ENCODE results near the gene FOXK1.
"Not testable (repeated sequence)": the region's sequence is repeated elsewhere in the genome, so short reads cannot be mapped to it uniquely, and the experiment has no call there.

The FOXK1 gene

DNA sequence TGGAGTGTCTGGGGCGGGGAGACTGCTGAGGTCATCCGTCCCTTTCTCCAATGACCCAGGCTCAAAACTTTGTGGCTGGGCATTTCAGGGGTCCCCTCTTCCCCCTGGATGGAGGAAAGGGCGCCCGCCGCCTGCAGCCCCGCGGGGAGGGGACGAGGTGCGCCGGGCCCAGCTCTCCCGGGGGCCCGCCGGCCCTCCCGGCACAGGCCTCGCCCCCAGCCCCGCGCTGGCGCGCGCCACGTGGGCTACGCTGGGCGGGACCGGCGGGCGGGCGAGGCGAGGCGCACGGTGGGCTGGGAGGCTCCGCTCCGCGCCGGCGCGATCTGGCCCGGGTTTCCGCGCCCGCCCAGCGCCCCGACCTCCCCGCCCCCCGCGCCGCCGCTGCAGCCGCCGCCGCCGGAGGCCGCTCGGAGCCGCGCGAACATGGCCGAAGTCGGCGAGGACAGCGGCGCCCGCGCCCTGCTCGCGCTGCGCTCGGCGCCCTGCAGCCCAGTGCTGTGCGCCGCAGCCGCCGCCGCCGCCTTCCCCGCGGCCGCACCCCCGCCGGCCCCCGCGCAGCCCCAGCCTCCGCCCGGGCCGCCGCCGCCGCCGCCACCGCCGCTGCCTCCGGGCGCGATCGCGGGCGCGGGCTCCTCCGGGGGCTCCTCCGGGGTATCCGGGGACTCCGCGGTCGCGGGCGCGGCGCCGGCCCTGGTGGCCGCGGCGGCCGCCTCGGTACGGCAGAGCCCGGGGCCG is at the start of gene FOXK1:
FOXK1 (plus strand) TSS at position 410 of the 735 bp plus-strand sequence; CDS start at position 424, 14 bp downstream.
- DNase-seq (ENCODE audit: low read depth), result no peak

DNA sequence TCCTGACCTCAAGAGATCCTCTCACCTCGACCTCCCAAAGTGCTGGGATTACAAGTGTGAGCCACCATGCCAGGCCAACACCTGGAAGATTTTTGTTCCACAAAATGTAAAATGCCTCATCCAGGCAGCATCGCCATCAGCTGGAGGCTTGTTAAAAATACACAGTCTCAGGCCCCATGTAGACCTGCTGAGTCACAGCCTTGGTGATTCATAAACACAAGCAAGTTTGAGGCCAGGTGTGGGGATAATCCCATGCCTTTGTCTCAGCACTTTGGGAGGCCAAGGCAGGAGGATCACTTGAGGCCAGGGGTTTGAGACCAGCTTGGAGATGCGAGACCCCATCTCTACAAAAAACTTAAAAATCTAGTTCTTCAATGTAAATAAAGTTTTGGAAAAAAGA is 49.1 kb upstream of the FOXK1 start:
- DNase-seq (ENCODE audit: low read depth), result no peak

DNA sequence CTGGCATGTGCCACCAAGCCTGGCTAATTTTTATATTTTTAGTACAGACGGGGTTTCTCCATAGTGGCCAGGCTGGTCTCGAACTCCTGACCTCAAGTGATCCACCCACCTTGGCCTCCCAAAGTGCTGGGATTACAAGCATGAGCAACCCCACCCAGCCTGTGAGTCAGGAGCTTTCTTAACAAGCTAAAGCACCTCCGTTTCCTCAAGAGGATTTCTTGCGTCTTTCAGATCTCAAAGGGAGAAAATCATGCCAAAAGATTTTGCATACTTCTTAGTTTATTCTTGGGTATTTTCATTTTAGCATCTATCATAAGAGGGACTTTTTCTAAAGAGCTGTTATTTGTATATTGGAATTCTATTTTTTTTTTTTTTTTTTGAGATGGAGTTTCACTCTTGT is 47.9 kb upstream of the FOXK1 start:
- DNase-seq (ENCODE audit: low read depth), result no peak

DNA sequence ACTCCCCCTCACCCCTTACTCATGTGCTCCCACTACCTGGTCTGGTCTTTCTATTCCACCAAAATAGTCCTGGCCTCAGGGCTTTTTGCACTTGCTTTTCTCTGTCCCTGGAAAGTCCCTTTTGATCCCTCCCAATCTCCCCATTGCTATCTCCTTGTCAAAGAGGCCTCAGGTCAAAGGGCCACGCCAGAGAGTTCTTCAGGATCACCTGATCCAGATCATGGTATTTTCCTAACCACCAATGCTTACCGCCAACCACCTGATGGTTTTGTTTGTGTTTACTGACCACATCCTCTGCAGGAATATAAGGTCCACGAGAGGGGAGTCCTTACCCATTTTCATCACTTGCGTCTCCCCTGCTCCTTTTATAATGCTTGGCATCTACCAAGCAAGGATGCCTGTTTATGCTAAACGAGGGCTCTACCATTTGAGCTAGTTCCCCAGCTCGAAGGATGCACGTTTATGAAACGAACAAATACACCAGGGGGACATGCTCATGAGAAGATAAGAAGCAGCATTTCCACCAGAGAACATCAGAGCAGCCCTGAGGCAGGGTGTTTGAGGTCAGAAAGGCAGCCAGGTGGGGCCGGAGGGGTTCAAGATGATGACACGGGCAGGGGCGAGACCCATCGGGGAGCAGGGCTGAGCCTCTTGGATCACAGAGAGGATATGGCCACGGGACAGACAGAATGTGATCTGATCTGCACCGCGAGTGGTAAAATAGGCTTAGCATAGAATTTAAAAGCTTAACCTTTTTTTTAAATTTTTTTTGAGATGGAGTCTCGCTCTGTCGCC is 43.1 kb upstream of the FOXK1 start:
- no peak for DNase-seq (ENCODE audit: low read depth)

DNA sequence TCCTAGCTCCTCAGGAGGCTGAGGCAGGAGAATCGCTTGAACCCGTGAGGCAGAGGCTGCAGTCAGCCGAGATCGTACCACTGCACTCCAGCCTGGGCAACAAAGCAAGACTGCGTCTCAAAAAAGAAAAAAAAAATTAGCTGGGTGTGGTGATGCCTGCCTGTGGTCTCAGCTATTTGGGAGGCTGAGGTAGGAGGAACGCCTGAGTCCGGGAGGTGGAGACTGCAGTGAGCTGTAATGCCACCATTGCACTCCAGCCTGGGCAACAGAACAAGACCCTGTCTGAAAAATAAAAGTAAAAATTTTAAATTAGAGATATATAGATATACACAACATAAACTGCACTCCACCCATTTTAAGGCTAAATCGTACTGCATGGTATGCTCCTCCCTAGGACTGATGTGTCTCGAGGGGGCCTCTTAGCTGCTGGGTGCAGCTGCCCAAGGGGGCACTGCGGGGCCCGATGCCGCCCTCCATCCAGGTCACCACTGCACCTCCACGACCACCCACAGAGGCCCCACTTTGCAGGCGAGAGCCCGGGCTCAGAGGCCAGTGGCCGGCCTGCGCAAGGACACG is 40.9 kb upstream of the FOXK1 start:
- DNase-seq (ENCODE audit: low read depth), result no peak

DNA sequence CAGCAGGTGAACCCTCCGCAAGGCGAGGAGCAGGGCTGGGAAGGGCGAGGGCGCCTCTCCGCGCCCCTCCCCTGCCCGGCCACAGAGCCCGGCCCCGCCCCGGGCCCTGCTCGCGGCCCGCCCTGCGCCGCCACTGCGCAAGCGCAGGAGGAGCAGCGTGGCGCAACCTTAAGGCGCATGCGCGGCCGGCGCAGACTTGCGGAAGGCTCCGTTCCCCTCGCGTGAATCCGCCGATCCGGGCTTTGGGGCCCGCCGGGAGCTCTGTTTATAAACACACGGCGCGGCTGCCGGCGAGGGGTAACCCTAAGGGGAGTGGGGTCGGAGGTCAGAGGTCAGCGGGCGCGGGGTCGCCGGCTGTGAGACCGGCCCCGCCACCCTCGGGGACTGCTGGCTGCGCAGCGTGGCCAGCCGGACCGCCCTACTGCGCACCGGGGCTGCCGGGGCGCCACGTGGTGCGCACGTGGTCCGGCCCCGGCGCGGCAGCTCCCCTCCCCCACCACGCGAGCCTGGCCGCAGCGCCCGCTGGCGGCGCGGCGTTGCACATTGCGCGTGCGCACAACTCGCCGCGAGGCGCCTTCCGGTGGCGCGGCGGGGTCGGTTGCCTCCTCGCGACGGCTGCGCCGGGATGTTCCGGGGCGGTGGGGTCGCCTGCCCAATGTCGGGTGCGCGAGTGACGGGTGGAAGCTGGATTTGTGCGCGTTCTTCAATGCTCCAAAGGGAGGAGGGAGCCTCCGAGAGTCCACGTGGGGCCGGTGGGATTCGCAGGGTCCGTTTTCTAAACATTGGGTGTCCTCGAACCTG is 40.2 kb upstream of the FOXK1 start:
- peak; percentile 84 for DNase-seq (ENCODE audit: low read depth)

DNA sequence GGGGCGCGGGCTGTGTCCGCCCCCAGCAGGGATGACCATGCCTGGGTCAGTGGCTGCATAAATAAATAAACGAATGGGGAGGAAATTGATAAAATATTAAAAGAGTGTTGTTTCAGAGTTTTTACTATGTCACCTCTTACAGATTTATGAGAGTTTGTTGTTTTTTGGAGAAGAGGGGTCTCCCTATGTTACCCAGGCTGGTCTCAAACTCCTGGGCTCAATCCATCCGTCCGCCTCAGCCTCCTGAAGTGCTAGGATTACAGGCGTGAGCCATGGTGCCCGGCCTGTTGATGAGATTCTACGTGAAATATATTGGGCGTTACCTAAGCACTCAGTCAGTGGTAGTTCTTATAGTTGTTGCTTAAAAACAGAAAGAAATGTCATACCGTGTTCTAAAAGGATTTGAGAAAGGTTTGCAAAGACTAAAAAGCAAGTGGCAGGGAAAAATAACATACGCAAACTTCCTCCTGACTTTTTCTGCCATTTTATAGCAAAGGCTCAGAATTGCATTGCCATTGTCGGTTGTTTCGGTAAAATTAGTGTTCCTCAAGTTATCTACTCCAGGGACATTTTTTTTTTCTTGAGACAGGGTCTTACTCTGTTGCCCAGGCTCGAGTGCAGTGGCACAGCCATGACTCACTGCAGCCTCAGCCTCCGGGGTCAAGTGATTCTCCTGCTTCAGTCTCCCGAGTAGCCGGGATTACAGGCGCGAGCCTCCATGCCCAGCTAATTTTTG is 39.5 kb upstream of the FOXK1 start:
- DNase-seq (ENCODE audit: low read depth), result no peak

DNA sequence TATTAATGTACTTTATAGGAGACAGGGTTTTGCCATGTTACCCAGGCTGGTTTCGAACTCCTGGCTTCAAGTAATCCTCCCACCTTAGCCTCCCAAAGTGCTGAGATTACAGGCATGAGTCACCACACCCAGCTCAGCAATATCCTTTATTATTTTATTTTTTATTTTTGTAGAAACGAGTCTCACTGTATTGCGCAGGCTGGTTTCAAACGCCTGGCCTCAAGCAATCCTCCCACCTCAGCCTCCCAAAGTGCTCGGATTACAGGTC is 39.0 kb upstream of the FOXK1 start:
- not testable (repeated sequence) for DNase-seq (ENCODE audit: low read depth)

DNA sequence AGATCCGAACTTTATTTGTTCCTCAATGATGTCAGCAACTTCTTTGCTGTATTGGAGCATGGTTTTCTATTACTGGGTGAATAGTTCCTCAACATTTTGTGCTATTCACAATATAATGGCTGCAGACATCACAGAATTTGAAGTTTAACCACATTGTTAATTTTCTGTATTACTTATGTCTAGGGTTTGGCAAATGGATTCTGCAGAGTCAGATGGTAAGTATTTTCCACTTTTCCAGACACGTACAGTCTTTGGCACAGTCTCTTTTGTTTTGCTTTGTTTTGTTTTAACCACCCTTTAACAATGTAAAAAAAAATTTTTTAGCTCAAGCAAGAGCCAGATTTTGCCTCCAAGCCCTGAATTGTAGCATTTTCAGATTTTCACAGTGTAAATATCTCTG is 36.8 kb upstream of the FOXK1 start:
- DNase-seq (ENCODE audit: low read depth), result no peak

DNA sequence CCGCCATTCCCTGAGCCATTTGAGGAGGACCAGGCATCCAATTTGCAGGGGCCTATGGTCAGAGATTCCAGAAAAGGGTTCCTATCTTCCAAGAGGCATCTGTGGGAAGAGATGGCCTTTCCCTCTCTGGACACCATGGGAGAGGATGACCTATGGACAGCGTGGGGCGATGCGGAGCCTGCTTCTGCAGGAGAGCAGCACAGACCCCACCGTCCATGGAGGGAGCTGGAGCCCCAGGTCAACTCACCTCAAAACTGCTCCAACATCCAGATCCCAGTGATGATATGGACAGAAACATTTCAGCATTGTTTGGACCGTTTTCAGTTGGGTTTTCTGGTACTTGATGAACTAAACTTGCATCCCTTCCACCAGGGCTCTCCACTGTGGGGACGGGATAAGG is 34.0 kb upstream of the FOXK1 start:
- DNase-seq (ENCODE audit: low read depth), result no peak

DNA sequence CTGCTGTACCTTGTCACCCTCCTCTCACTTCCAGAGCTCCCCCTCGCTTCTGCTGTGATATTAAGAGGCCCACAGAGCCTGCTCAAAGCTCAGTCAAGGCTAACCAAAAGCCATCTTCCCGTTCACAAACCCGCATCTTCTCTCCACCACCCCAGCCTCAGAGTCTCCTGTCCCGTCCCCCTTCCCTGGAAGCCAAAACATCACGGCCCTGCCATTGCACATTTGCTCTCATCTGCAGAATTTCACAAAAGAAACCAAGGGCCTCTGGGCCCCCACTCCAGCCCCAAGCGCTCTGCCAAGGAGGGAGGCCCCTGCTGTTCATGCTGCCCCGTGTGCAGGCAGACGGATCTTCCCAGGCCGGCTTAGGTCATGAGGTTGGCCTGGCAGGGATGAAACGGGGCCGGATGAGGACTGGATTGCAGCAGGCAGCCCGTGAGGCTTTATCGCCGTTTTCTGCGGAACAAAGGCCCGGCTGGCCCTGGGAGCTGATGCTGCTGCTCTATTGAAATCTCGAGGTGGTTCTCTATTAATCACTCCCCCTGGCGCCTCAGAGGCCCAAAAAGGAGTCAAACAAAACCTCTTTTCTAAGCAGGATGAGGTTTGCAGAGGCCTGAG is 31.6 kb upstream of the FOXK1 start:
- DNase-seq (ENCODE audit: low read depth), result no peak

DNA sequence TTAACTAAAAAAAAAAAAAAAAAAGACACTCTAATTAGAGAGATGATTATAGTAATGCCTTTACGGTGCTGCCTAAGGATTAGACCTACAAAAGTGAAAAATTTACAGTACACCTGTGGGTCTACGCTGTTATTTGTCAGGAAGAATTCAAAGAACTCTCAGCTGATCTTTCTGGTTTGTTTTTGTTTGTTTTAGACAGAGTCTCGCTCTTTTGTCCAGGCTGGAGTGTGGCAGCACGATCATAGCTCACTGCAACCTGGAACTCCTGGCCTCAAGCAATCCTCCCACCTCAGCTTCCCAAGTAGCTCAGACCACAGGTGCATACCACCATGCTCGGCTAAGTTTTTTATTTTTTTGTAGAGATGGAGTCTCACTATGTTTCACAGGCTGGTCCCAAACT is 28.3 kb upstream of the FOXK1 start:
- DNase-seq (ENCODE audit: low read depth), result no peak

DNA sequence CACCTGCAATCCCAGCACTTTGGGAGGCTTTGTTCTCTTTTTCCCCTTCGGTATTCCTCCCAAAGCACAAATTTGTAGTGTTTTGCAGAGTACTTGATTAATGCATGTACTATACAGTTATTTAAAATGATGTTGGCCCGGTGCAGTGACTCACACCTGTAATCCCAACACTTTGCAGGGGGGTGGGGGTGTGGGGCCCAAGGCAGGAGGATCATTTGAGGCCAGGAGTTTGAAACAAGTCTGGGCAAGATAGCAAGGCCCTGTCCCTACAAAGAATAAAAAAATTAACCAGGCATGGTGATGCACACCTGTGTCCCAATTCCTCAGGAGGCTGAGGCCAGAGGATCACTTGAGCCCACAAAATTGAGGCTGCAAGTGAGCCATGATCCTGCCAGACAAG is 26.8 kb upstream of the FOXK1 start:
- no peak for DNase-seq (ENCODE audit: low read depth)

DNA sequence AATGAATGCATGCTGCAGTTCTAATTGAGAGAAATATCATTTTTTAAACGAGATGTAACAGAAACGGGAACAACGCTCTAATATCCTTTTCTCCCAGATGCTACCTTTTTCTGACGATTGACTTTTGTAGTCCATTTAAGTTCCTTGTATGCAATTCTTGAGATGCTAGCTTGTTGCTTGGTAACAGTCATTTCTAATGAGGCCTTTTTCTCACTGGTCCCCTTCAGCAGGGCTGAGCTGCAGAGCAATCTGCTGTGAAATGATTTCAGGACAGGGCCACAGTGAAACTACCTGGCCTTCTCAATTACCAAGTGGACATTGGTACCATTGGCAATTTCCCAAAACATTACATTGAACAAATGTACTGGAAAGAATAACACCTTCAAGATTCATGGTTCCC is 26.2 kb upstream of the FOXK1 start:
- DNase-seq (ENCODE audit: low read depth), result no peak

DNA sequence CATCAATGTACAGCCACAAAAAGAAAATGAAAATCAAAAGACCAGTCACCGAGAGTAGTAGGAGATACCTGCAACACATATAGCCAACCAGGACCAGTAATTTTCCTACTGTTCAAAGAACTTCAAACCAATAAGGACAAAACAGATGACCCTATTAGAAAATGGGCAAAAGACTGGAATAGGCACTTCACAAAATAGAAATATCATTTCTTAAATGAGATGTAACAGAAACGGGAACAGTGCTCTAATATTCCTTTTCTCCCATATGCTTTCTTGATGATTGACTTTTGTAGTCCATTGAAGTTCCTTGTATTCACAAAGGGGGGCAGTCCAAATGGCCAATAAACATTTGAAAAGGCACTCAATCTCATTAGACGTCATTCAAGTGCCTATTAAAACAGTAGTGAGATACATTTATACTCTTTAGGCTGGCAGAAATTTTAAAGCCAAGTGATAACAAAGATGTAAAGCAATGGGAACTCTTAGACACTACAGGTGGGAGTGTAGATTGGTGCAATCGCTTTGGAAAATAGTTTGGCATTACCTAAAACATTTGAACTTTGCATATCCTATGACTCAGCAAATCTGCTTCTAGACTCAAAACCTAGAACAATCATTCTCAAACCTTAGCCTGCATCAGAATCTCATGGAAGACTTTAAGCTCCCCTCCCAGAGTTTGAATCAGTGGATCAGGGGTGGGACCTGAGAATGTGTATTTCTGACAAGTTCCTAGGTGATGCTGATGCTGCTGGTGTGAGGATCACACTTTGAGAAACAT is 24.3 kb upstream of the FOXK1 start:
- no peak for DNase-seq (ENCODE audit: low read depth)

DNA sequence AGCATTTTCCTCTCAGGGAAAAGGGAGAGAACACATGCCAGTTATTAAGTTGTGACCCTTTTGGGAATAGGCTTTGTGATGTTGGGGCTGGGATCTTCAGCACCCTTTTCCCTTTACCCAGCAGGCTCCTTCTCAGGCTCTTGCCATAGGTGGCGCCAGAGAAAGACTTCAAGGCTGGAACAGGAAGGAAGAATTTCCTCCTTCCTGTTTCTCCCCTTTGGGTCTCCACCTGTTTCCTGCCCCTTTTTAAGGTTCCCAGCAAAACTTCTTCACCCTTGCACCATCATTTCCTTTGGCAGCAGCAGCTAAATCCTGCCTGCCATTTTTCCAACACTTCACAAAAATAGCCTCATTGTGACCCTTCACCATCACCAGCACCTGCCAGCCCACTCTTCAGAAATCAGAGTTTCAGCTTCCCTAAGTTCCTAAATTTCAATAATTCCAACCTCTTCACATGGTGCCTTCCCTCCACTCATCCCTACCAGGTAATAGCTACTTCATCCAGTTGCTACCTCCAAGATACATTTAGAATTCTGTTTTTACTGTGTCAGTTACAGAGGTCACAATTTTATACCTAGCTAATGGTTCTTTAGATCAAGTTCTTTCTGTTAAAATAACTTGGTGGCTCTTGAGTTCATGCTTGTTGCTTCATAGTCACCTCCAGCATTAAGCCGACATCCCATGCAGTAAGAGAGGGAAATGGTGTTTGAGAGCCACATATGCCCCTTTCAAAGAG is 22.4 kb upstream of the FOXK1 start:
- DNase-seq (ENCODE audit: low read depth), result no peak

DNA sequence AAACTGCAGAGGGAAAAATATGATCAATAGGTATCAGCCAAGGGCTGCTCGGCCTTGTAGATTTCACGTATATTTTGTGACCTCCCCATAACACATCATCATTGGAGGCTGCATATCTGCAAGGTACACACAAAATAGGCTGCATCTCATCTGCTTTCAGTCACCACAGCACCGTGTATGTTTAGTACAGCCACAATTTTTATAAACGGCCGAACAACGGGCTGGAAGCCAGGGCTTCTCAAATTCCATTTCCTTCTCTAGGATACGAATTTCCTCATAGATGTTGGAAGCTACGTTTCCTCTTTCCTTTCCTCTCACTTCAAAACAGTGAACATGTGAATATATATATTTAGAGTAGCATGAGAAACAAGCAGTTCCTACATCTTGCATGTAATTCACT is 20.2 kb upstream of the FOXK1 start:
- no peak for DNase-seq (ENCODE audit: low read depth)

DNA sequence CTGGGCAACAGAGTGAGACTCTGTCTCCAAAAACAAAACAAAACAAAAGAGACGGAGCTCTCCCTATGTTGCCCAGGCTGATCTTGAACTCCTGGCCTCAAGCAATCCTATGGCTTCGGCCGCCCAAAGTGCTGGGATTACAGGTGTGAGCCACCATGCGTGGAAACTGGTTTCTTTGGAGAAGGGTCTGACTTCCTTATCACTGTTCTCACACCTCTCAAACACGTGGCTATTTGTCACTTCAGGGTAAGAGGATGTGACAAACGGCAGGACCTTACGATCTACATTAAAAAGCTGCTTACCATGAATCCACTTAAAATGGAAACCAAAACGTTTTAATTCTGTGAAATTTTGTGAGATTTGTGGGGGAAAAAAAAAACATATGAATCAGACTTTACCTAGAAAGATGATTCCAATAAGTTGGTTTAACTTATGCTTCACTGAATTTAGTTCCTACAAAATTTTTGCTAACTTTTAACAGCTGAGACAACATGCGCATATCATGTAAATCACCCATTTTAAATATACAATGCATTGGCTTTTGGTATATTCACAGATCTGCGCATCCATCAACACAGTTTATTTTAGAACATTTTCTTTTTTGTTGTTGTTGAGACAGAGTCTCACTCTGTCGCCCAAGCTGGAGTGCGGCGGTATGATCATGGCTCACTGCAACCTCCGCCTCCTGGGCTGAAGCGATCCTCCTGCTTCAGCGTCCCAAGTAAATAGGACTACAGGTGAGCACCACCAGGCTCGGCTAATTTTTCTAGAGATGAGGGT is 18.7 kb upstream of the FOXK1 start:
- DNase-seq (ENCODE audit: low read depth), result no peak

DNA sequence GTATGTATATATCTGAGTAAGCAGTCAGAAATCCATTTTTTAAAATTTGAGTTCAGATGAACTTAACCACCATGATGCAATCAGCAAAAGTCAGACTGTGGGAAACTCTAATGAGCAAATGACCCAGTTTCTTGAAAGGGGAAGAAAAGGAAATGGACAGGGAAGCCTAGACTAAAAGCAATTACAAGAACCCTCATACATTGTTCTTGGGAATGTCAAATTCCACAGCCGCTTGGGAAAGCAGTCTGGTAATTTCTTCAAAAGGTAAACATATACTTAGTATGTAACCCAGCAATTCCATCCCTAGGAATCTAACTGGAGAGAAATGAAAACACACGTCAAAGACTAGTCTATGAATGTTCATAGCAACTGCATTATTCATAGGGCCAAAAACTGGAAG is 16.4 kb upstream of the FOXK1 start:
- DNase-seq (ENCODE audit: low read depth), result no peak

Measured in CMK (cell line).